ENCODE results near the gene ARMH4.

Gene ARMH4

GRCh38 chr14:58152014-58152857 lies at the start of gene ARMH4:
ARMH4 (minus strand) TSS chr14:58152213; CDS start chr14:58139358, 12,855 bp downstream.
- DNase-seq (ENCODE audit: low read depth) = peak; percentile 54

GRCh38 chr14:58200846-58201245 lies 48.8 kb upstream of the ARMH4 start:
- no peak for DNase-seq (ENCODE audit: low read depth)

- DNase-seq (ENCODE audit: low read depth) = no peak
Observed at GRCh38 chr14:58200480-58200841, 48.4 kb upstream of the ARMH4 start.

GRCh38 chr14:58199726-58200479 lies 47.9 kb upstream of the ARMH4 start, which contains the start of gene ACTR10:
ACTR10 (plus strand) TSS chr14:58200149; CDS start chr14:58200218, 69 bp downstream.
- peak; percentile 87 for DNase-seq (ENCODE audit: low read depth)

GRCh38 chr14:58198086-58198485 lies 46.1 kb upstream of the ARMH4 start:
- no peak for DNase-seq (ENCODE audit: low read depth)

- no peak for DNase-seq (ENCODE audit: low read depth)
Observed at GRCh38 chr14:58196198-58196597, 44.2 kb upstream of the ARMH4 start.

- no peak for DNase-seq (ENCODE audit: low read depth)
Observed at GRCh38 chr14:58193542-58193941, 41.5 kb upstream of the ARMH4 start.

- DNase-seq (ENCODE audit: low read depth) = no peak
Observed at GRCh38 chr14:58191763-58192601, 40.0 kb upstream of the ARMH4 start.

GRCh38 chr14:58189176-58189575 lies 37.2 kb upstream of the ARMH4 start:
- no peak for DNase-seq (ENCODE audit: low read depth)

GRCh38 chr14:58177125-58177524 lies 25.1 kb upstream of the ARMH4 start:
- no peak for DNase-seq (ENCODE audit: low read depth)

- DNase-seq (ENCODE audit: low read depth) = peak; percentile 32
Observed at GRCh38 chr14:58171090-58171489, 19.1 kb upstream of the ARMH4 start.

GRCh38 chr14:58167891-58168290 lies 15.9 kb upstream of the ARMH4 start:
- no peak for DNase-seq (ENCODE audit: low read depth)

- no peak for DNase-seq (ENCODE audit: low read depth)
Observed at GRCh38 chr14:58167057-58167456, 15.0 kb upstream of the ARMH4 start.

- peak; percentile 54 for DNase-seq (ENCODE audit: low read depth)
Observed at GRCh38 chr14:58166005-58166983, 14.3 kb upstream of the ARMH4 start.

- DNase-seq (ENCODE audit: low read depth) = no peak
Observed at GRCh38 chr14:58160561-58160960, 8.5 kb upstream of the ARMH4 start.

- no peak for DNase-seq (ENCODE audit: low read depth)
Observed at GRCh38 chr14:58151133-58152013, 640 bp downstream of the ARMH4 start.

- DNase-seq (ENCODE audit: low read depth) = no peak
Observed at GRCh38 chr14:58150243-58150805, 1.7 kb downstream of the ARMH4 start.

GRCh38 chr14:58149196-58149595 lies 2.8 kb downstream of the ARMH4 start:
- no peak for DNase-seq (ENCODE audit: low read depth)

GRCh38 chr14:58146399-58146798 lies 5.6 kb downstream of the ARMH4 start:
- no peak for DNase-seq (ENCODE audit: low read depth)

- no peak for DNase-seq (ENCODE audit: low read depth)
Observed at GRCh38 chr14:58145936-58146335, 6.1 kb downstream of the ARMH4 start.

Measured in activated T-cell treated with anti-CD3 and anti-CD28 coated beads for 24 hours (primary cell).